ENCODE data around the gene NFKB2. TPM values are rescaled to one million over a fixed set of nuclear protein-coding genes. Genes with fewer than 3 reads are reported as not detected.

NFKB2 gene
- total RNA-seq, 2 donors from 2014 or later = 28.7 to 45.2 TPM

DNA sequence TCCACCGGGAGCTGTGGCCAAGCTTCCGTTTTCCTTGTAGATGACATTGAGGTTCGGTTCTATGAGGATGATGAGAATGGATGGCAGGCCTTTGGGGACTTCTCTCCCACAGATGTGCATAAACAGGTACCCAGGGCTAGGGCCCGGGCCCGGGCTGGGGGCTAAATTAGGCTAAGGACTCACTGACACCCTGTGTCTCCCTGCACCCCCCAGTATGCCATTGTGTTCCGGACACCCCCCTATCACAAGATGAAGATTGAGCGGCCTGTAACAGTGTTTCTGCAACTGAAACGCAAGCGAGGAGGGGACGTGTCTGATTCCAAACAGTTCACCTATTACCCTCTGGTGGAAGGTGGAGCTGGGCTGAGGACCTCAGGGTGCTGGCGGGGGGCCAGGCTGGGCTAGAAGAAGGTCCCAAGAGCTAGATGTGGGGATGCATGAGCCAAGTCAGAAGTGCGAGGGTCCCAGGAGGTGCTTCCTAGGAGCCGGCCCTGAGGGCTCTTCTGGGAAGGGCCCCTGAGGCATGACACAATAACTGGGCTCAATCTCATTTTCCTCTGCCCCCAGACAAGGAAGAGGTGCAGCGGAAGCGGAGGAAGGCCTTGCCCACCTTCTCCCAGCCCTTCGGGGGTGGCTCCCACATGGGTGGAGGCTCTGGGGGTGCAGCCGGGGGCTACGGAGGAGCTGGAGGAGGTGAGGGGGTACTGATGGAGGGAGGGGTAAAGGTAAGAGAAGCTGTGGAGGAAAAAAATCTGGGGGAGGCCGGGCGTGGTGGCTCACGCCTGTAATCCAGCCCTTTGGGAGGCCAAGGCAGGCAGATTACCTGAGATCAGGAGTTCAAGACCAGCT, 2.9 kb downstream of the NFKB2 start:
- peaks cover 14% of the 10 kb centered on the region for H3K27me3 Mint-ChIP-seq (ENCODE audit: insufficient read depth)
- Histone ChIP-seq H3K4me1 (ENCODE audit: control insufficient read depth, insufficient read depth, low read length) (peaks cover 7% of the 10 kb centered on the region), H3K9me3 (ENCODE audit: control insufficient read depth, low read length) (no peaks in the 10 kb centered on the region), H3K36me3 (ENCODE audit: control insufficient read depth, insufficient read depth, low read length) (peaks cover 25% of the 10 kb centered on the region), H3K9ac (ENCODE audit: extremely low read depth, low read length, poor library complexity, severe bottlenecking) (no peak overlapping the region), H3K4me3 (ENCODE audit: low read length) (no peak overlapping the region), H3K27me3 (ENCODE audit: control insufficient read depth, insufficient read depth, low read length, poor library complexity, severe bottlenecking) (no peaks in the 10 kb centered on the region), H3K27ac (ENCODE audit: low read depth, low read length) (no peak overlapping the region)
- no peak overlapping the region for H3K27ac Mint-ChIP-seq
- H3K4me1 Mint-ChIP-seq = peaks cover 13% of the 10 kb centered on the region
- peak overlapping the region; percentile 42 for H3K4me3 Mint-ChIP-seq
- no peaks in the 10 kb centered on the region for H3K9me3 Mint-ChIP-seq
- TF ChIP-seq, protein P1, sequence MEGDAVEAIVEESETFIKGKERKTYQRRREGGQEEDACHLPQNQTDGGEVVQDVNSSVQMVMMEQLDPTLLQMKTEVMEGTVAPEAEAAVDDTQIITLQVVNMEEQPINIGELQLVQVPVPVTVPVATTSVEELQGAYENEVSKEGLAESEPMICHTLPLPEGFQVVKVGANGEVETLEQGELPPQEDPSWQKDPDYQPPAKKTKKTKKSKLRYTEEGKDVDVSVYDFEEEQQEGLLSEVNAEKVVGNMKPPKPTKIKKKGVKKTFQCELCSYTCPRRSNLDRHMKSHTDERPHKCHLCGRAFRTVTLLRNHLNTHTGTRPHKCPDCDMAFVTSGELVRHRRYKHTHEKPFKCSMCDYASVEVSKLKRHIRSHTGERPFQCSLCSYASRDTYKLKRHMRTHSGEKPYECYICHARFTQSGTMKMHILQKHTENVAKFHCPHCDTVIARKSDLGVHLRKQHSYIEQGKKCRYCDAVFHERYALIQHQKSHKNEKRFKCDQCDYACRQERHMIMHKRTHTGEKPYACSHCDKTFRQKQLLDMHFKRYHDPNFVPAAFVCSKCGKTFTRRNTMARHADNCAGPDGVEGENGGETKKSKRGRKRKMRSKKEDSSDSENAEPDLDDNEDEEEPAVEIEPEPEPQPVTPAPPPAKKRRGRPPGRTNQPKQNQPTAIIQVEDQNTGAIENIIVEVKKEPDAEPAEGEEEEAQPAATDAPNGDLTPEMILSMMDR (conservative IDR thresholded peaks at IDR 0.05) = no peak
- peaks cover 23% of the 10 kb centered on the region for H3K36me3 Mint-ChIP-seq (ENCODE audit: low read depth)
- DNase-seq = no peak
- 92 to 97% methylated on average over 10 to 21 of the region's 21 CpGs for WGBS, 2 experiments (ENCODE audit: insufficient coverage in 1 of 2, insufficient read length in 1 of 2)

DNA sequence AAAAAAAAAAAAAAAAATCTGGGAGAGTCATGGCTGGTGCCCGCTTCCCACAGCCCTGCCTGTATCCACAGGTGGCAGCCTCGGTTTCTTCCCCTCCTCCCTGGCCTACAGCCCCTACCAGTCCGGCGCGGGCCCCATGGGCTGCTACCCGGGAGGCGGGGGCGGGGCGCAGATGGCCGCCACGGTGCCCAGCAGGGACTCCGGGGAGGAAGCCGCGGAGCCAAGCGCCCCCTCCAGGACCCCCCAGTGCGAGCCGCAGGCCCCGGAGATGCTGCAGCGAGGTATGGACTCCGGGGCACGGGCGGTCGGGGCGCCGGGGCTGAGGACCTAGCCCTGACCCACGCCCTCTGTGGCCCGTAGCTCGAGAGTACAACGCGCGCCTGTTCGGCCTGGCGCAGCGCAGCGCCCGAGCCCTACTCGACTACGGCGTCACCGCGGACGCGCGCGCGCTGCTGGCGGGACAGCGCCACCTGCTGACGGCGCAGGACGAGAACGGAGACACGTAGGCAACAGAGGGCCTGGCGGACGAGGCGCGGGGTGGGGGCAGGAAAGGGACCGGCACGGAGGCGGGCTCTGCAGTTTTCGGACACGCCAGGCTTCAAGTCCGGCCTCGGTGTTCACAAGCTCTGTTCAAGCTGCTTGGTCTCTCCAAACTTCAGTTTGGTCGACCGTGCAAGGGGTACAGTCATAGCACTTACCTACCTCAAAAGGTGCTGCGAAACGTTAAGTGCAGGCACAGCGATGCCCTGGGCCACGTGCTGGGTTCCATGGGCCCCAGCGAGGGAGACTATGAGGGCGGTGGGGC, 3.9 kb downstream of the NFKB2 start:
- Histone ChIP-seq H3K36me3 (ENCODE audit: control insufficient read depth, insufficient read depth, low read length) (peaks cover 25% of the 10 kb centered on the region), H3K9ac (ENCODE audit: extremely low read depth, low read length, poor library complexity, severe bottlenecking) (no peak overlapping the region), H3K4me3 (ENCODE audit: low read length) (peak overlapping the region; percentile 60), H3K27me3 (ENCODE audit: control insufficient read depth, insufficient read depth, low read length, poor library complexity, severe bottlenecking) (no peaks in the 10 kb centered on the region), H3K9me3 (ENCODE audit: control insufficient read depth, low read length) (no peaks in the 10 kb centered on the region), H3K27ac (ENCODE audit: low read depth, low read length) (no peak overlapping the region), H3K4me1 (ENCODE audit: control insufficient read depth, insufficient read depth, low read length) (peaks cover 7% of the 10 kb centered on the region)
- DNase-seq = peak; percentile 95
- peaks cover 10% of the 10 kb centered on the region for H3K27me3 Mint-ChIP-seq (ENCODE audit: insufficient read depth)
- peaks cover 23% of the 10 kb centered on the region for H3K36me3 Mint-ChIP-seq (ENCODE audit: low read depth)
- H3K4me3 Mint-ChIP-seq = peak overlapping the region; percentile 42
- H3K4me1 Mint-ChIP-seq = peaks cover 12% of the 10 kb centered on the region
- no peaks in the 10 kb centered on the region for H3K9me3 Mint-ChIP-seq
- TF ChIP-seq, protein P1 (conservative IDR thresholded peaks at IDR 0.05) = peak; percentile 98
- H3K27ac Mint-ChIP-seq = no peak overlapping the region
- WGBS, 2 experiments (ENCODE audit: insufficient coverage in 1 of 2, insufficient read length in 1 of 2) = 7 to 12% methylated on average over 38 to 72 of the region's 72 CpGs

DNA sequence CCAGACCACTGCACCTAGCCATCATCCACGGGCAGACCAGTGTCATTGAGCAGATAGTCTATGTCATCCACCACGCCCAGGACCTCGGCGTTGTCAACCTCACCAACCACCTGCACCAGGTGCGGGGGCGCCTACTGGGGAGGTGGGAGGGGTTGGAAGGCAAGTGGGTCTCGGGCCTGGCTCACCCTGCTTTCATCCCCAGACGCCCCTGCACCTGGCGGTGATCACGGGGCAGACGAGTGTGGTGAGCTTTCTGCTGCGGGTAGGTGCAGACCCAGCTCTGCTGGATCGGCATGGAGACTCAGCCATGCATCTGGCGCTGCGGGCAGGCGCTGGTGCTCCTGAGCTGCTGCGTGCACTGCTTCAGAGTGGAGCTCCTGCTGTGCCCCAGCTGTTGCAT, 4.6 kb downstream of the NFKB2 start:
- Histone ChIP-seq H3K27me3 (ENCODE audit: control insufficient read depth, insufficient read depth, low read length, poor library complexity, severe bottlenecking) (no peaks in the 10 kb centered on the region), H3K9ac (ENCODE audit: extremely low read depth, low read length, poor library complexity, severe bottlenecking) (no peak overlapping the region), H3K36me3 (ENCODE audit: control insufficient read depth, insufficient read depth, low read length) (peaks cover 25% of the 10 kb centered on the region), H3K27ac (ENCODE audit: low read depth, low read length) (no peak overlapping the region), H3K9me3 (ENCODE audit: control insufficient read depth, low read length) (no peaks in the 10 kb centered on the region), H3K4me1 (ENCODE audit: control insufficient read depth, insufficient read depth, low read length) (peaks cover 7% of the 10 kb centered on the region), H3K4me3 (ENCODE audit: low read length) (no peak overlapping the region)
- Mint-ChIP-seq H3K4me3 (no peak overlapping the region), H3K9me3 (no peaks in the 10 kb centered on the region), H3K27me3 (ENCODE audit: insufficient read depth) (peaks cover 4% of the 10 kb centered on the region), H3K4me1 (peaks cover 9% of the 10 kb centered on the region), H3K27ac (no peak overlapping the region), H3K36me3 (ENCODE audit: low read depth) (peaks cover 23% of the 10 kb centered on the region)
- WGBS, 2 experiments (ENCODE audit: insufficient coverage in 1 of 2, insufficient read length in 1 of 2) = 94 to 96% methylated on average over 12 to 17 of the region's 17 CpGs
- DNase-seq = no peak
- TF ChIP-seq, protein P1 (conservative IDR thresholded peaks at IDR 0.05) = no peak
